NT2/D1 (cell line): ENCODE results near the gene FAHD1.

Experiments used
- YY1 ChIP-seq: IDR thresholded peaks from 2 replicates; pipeline ENCODE4 v1.6.1; 2011; ENCODE audit not compliant: insufficient read length, insufficient read depth
- ZNF274 ChIP-seq: IDR thresholded peaks from 2 replicates; pipeline ENCODE4 v1.6.1; 2011; ENCODE audit warnings: mild to moderate bottlenecking, low read depth, low read length

GRCh38 chr16:1820946-1821290 is 6.1 kb upstream of the FAHD1 start:
- TF ChIP-seq YY1, result no peak
- TF ChIP-seq ZNF274, result no peak
